GM12875 (cell line): ENCODE measurements around the gene ACTN4.

Experiments used
- H3K4me3 ChIP-seq: one replicate; pipeline ENCODE4 v1.5.1; 2011; ENCODE audit warnings: low read depth, low read length, control low read depth
- TF ChIP-seq, protein P1 (sequence below): IDR thresholded peaks from 2 replicates; pipeline ENCODE4 v1.5.1; 2011; ENCODE audit warnings: low read depth, mild to moderate bottlenecking, control low read depth, inconsistent platforms, low read length, moderate library complexity, borderline replicate concordance; ENCODE audit not compliant: insufficient read depth

ACTN4 gene

DNA sequence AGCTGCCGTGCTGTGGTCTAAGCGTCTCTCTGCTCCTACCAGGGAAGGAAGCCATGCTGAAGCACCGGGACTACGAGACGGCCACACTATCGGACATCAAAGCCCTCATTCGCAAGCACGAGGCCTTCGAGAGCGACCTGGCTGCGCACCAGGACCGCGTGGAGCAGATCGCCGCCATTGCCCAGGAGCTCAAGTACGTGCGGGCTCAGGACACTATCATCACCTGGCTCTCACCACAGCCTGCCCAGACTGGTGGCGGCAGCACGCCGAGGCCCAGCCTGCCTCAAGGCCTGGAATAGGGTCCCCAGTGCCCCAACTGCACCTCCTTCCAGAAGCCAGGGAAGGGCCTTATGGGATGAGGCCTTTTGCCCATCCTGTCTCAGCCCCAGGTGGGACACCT lies 74.0 kb downstream of the ACTN4 start:
- TF ChIP-seq, protein P1, sequence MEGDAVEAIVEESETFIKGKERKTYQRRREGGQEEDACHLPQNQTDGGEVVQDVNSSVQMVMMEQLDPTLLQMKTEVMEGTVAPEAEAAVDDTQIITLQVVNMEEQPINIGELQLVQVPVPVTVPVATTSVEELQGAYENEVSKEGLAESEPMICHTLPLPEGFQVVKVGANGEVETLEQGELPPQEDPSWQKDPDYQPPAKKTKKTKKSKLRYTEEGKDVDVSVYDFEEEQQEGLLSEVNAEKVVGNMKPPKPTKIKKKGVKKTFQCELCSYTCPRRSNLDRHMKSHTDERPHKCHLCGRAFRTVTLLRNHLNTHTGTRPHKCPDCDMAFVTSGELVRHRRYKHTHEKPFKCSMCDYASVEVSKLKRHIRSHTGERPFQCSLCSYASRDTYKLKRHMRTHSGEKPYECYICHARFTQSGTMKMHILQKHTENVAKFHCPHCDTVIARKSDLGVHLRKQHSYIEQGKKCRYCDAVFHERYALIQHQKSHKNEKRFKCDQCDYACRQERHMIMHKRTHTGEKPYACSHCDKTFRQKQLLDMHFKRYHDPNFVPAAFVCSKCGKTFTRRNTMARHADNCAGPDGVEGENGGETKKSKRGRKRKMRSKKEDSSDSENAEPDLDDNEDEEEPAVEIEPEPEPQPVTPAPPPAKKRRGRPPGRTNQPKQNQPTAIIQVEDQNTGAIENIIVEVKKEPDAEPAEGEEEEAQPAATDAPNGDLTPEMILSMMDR, result no peak
- H3K4me3 ChIP-seq, result no peak overlapping the region

DNA sequence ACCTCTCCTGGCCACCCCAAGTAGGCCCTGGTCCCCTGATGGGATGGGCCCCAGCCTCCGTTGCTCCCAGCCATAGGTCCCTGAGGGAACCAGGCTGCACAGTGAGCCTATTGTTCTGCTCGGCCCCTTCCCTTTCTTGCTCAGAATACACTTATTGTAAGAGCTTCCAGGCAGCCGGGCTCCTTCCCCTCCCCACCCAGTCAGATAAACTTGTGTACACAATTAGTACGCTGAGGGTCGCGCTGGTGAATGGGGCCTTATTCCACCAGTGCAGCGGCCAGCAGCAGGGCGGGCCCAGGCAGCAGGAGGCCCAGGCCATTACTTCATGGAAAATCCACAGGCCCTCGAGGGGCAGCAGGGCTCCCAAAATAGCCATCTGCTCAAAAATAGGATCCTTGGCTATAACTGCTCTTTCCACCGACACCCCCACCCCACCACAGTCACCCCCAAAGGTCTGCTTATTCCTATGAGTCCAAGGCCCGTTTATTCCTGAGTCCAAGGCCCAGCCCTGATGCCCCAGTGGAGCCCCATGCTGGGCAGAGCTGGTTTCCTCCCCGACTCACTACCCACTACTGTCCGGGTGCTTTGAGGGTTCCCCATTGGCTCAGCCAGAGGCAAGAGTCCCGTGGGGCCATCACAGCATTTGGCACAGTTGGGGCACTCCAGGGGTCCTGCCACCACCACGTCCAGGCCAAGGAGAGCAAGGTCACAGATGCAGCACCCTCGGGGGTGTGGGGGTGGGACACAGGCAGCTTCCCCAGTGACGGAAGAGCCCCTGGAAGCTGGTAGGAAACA lies 74.7 kb downstream of the ACTN4 start:
- H3K4me3 ChIP-seq, result no peak overlapping the region

DNA sequence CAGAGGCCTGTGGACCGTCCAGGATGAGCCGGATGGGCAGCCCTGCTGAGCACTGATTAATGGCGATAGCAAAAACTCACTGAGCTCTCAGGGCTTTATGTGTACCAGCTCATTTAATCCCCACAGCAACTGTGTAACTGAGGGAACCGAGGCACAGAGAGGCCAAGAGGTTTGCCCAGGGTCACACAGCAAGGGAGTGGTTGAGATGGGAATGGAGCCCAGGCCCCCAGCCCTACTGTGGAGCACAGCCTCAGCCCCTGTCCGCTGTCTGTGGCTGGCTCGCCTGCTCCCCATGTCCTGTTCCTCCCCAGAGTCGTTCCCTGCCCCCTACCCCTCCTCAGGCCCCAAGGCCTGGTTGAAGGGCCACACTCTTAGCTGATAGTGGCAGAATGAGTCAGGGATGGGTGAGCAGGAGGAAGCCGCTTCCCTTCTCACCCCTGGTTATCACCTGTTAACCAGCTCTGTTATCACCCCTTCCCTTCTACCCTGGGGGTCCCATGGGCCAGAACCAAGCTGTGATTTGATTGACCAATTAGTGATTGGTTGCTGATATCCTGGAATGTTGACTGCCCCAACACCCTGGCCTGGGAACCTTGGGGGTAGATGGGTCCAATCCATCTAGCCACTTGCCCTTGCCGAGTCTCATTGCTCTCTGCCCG lies 75.6 kb downstream of the ACTN4 start:
- no peak overlapping the region for H3K4me3 ChIP-seq
- TF ChIP-seq, protein P1, result no peak

More for the DNA sequence above, 74.7 kb downstream of the ACTN4 start:
- TF ChIP-seq, protein P1, result no peak

DNA sequence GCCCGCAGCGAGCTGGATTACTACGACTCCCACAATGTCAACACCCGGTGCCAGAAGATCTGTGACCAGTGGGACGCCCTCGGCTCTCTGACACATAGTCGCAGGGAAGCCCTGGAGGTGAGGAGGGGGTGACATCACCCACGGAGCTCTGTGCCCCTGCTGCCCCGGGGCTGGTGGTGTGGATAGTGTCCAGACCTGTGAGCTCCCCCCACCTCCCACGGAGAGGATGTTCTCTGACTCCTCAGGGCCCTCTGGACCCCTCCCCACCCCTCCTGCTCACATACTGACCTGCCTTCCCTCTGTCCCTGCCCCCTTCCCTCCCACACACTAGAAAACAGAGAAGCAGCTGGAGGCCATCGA lies 76.1 kb downstream of the ACTN4 start:
- TF ChIP-seq, protein P1, result no peak
- no peak overlapping the region for H3K4me3 ChIP-seq

DNA sequence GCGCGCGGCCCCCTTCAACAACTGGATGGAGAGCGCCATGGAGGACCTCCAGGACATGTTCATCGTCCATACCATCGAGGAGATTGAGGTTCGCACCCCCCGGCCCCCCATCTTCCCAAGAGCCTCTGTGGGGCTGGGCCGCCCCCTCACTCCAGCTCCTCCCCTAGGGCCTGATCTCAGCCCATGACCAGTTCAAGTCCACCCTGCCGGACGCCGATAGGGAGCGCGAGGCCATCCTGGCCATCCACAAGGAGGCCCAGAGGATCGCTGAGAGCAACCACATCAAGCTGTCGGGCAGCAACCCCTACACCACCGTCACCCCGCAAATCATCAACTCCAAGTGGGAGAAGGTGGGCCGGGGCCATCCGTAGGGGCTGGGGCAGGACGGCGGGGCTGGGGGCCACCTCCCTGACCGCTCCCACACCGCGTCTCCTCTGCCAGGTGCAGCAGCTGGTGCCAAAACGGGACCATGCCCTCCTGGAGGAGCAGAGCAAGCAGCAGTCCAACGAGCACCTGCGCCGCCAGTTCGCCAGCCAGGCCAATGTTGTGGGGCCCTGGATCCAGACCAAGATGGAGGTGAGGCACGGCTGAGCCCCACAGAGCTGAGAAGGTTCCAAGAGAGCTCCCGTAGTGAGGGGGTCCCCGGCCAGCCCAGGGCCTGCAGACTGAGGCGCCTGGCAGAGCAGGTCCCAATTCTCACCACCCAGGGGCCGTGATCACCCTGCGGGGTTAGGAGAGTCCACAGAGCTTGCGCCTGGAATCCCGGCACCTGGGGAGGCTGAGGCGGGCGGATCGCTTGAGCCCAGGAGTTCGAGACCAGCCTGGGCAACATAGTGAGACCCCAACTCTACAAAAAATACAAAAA lies 76.8 kb downstream of the ACTN4 start:
- H3K4me3 ChIP-seq, result no peak overlapping the region
- TF ChIP-seq, protein P1, result no peak

DNA sequence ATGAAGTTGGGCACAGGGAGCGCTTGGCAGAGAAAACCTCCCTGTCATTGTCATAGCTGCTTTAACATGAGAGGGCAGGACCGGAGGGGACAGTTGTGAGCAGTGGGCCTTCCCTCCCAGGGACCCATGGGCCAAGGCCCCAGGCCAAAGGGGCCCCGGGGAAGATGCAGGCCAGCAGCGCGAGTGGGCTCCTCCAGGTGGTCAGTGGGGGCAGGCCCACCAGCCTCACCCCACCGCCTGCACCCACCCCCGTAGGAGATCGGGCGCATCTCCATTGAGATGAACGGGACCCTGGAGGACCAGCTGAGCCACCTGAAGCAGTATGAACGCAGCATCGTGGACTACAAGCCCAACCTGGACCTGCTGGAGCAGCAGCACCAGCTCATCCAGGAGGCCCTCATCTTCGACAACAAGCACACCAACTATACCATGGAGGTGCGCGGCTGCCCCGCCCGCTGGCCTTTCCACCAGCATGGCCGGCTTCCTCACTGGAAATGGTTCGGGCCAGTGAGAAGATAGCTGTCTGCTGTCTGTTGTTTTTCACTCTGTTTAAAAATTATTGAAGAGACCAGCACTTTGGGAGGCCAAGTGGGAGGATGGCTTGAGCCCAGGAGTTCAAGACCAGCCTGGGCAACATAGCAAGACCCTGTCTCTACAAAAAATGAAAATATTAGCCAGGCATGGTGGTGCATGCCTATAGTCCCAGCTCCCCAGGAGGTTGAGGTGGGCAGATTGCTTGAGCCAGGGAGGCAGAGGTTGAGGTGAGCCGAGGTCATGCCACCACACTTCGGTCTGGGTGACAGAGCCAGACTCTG lies 78.2 kb downstream of the ACTN4 start:
- H3K4me3 ChIP-seq, result no peak overlapping the region
- TF ChIP-seq, protein P1, result no peak
